Tibial nerve (tissue), 4 donors: Measurements from ENCODE around the gene WFIKKN2.

Experiments
- CTCF ChIP-seq, 5 experiments: fragments of 200-600 bp in 3 of 5; fragments of 450-650 bp in 2 of 5; sonication (generic) in 3 of 5; IDR thresholded peaks; one replicate each; pipeline ENCODE4 v1.5.1; 2016 to 2019; ENCODE audit warnings: antibody characterized with exemption in 5 of 5, mild to moderate bottlenecking in 3 of 5, moderate library complexity in 2 of 5
- EP300 ChIP-seq, 2 donors: sonication (generic); formaldehyde crosslinking; IDR thresholded peaks; one replicate each; pipeline ENCODE4 v1.6.1; 2017; ENCODE audit warnings: antibody characterized with exemption in 2 of 2, mild to moderate bottlenecking in 1 of 2
- POLR2A ChIP-seq, 2 donors: fragments of 450-650 bp; IDR thresholded peaks; one replicate each; pipeline ENCODE4 v1.6.1; 2017; ENCODE audit warnings: antibody characterized with exemption in 2 of 2, mild to moderate bottlenecking in 2 of 2, moderate library complexity in 2 of 2

DNA sequence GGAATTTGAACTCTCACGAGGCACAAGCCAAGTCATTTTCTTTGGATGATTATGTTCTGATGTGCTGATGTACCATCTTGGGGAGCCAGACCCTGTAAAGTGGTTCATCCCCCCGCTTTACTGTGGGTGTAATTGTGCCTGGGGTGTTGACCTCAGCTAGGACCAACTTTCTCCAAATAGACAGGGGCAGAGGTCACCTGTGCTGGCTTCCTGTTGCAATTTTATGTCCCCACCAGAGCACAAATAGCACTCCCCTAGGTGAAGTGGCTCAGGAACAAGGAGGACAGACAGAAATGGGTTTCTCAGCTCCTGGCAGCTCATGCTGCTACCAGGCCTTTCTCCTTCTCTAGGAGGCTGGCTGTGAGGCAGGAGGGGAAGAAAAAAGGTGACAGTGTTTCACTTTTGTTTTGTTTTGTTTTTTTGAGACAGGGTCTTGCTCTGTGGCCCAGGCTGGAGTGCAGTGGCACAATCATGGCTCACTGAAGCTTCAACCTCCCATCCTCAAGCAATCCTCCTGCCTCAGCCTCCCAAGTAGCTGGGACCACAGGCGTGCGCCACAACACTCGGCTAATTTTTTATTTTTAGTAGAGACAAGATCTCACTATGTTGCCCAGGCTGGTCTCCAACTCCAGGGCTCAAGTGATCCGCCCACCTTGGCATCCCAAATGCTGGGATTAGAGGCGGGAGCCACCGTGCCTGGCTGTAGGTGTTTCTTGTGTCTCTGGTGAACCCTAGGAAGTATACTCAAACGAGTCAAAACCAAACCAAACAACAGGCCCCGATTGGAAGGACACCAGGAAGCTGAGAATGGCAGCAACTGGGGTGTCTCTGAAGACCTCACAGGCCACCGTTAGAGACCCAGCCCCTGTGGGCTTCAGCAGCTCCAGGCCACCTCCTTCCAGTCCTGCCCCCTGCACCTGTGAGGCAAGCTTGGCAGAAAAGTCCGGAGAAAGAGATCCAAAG, 32.5 kb upstream of the WFIKKN2 start:
- TF ChIP-seq POLR2A (IDR thresholded peaks at IDR 0.05) (no peak), CTCF (IDR thresholded peaks at IDR 0.05) (no peak), EP300 (IDR thresholded peaks at IDR 0.05) (no peak)
